Retinal pigment epithelial cell (primary cell): ENCODE results near the gene NEO1.
"Not testable (repeated sequence)": the region's sequence is repeated elsewhere in the genome, so short reads cannot be mapped to it uniquely, and the experiment has no call there.

Experiments
- DNase-seq: peaks from one replicate; pipeline ENCODE4 v3.0.0-alpha.2; 2010; ENCODE audit warnings: low read depth
- H3K4me3 ChIP-seq: 2 replicates; pipeline ENCODE4 v1.5.1; 2011; ENCODE audit warnings: mild to moderate bottlenecking, low read length, control low read depth, moderate library complexity
- TF ChIP-seq, protein P1 (sequence below): conservative IDR thresholded peaks from 2 replicates; pipeline ENCODE4 v1.5.1; 2011; ENCODE audit warnings: low read depth, low read length, control low read depth, inconsistent platforms

The NEO1 gene

DNA sequence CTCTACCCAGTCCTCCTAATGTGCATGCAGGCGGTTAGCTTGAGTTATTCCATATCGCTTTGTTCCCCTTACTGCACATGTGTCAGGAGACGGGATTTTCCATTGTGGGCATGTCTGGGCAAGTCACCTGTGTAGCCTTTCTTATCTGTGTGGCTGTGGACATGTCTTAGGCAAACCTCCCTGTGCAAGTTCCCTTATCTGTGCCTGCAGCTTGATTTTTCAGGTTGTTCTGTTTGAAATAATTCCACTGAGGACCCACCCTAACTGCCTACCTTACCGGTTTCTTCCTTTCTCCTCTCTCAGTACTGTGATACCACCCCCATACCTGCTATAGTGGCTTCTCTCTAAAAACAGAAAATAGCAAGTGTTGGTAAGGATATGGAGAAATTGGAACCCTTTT, 113.6 kb downstream of the NEO1 start:
- no peak overlapping the region for H3K4me3 ChIP-seq
- TF ChIP-seq, protein P1, sequence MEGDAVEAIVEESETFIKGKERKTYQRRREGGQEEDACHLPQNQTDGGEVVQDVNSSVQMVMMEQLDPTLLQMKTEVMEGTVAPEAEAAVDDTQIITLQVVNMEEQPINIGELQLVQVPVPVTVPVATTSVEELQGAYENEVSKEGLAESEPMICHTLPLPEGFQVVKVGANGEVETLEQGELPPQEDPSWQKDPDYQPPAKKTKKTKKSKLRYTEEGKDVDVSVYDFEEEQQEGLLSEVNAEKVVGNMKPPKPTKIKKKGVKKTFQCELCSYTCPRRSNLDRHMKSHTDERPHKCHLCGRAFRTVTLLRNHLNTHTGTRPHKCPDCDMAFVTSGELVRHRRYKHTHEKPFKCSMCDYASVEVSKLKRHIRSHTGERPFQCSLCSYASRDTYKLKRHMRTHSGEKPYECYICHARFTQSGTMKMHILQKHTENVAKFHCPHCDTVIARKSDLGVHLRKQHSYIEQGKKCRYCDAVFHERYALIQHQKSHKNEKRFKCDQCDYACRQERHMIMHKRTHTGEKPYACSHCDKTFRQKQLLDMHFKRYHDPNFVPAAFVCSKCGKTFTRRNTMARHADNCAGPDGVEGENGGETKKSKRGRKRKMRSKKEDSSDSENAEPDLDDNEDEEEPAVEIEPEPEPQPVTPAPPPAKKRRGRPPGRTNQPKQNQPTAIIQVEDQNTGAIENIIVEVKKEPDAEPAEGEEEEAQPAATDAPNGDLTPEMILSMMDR: no peak
- no peak for DNase-seq

DNA sequence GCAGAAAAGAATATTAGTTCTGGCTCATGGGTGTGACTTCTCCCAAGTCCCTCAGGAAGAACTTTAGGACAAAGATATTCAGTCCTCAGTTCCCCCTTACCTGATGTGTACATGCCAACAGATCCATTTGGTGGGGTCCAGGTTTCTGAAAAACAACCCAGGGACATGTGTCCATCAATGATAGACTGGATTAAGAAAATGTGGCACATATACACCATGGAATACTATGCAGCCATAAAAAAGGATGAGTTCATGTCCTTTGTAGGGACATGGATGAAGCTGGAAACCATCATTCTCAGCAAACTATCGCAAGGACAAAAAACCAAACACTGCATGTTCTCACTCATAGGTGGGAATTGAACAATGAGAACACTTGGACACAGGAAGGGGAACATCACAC, 114.4 kb downstream of the NEO1 start:
- not testable (repeated sequence) for DNase-seq, H3K4me3 ChIP-seq

DNA sequence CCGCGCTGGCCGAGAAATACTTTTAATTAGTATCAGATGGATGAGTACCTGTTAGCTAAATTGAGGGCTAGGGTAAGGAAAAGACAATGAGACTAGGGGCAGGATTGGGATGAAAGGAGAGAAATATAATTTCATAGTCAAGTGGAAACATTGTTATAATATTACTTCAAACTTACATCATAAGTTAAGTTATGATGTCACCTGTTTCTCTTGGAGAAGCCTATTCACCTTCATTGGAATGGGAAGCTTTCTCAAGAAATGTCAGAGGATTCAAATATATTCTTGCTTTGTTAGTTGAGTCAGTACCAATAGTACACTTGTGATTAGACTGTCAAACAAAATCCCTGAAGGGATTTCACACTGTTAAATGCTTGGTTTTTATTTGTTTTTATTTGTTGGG, 116.2 kb downstream of the NEO1 start:
- no peak for DNase-seq
- TF ChIP-seq, protein P1: no peak
- no peak overlapping the region for H3K4me3 ChIP-seq

DNA sequence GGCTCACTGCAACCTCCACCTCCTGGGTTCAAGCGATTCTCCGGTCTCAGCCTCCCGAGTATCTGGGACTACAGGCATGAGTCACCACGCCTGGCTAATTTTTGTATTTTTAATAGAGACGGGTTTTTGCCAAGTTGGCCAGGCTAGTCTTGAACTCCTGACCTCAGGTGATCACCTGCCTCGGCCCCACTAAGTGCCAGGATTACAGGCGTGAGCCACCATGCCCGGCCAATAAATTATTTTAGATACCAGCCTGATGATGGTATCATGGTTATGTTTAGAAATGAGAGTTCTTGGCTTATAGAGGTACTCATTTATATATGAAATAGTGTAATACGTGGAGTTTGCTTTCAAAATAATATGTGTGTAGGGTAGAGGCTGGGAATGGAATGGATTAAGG, 119.4 kb downstream of the NEO1 start:
- no peak overlapping the region for H3K4me3 ChIP-seq
- TF ChIP-seq, protein P1: no peak
- DNase-seq: no peak

DNA sequence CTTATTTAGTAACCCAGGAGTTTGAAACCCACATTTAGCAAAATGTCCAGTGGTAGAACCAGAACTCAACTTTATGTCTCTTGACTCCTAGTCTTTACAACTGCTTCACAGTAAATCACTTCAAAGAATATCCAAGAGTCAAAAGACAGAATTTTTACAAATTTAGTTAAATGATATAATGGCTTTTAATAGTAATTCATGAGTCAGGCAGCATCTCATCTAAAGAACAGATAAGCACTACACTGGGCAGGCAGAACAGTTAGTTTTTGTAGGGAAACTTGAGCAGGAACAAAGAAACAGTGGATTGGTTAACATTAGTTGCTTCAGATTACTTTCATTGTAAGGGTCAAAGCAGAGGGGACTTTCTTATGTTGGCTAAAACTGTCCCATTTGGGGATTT, 120.2 kb downstream of the NEO1 start:
- TF ChIP-seq, protein P1: no peak
- DNase-seq: no peak
- H3K4me3 ChIP-seq: no peak overlapping the region

DNA sequence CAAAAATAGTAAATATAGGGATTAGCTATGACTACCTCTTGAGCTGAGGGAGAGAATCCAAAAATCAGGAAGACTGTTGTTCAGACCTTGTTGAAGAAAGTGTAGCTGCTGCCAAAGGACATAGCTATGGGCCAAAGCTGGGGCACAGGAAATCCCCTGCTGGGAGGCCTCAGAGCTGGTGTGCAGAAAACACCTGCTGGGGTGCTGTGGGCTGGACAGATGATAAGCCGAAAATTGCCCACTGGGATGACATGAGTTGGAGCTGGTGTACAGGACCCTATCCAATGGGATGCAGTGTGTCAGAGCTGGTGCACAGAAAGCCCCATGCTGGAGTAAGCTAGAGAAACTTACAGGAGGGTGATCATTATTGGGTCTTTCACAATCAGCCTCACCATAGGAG, 121.9 kb downstream of the NEO1 start:
- TF ChIP-seq, protein P1: no peak
- no peak overlapping the region for H3K4me3 ChIP-seq
- DNase-seq: no peak

DNA sequence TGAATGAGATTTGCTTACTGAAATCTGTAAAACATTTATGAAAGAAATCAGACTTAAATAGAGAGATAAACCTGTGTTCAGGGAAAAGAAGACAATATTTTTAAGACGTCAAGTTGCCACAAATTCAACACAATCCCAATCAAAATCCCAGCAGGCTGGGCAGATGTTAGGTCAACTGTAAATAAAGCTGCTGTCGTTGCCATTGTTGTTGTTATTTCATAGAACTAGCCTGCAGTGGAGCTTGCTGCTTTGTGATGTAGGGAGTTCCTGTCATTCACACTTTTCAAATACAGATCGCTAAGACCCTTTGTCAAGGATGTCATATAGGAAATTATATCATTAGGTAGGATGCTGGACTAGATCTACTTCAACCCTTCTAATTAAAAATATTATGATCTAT, 123.1 kb downstream of the NEO1 start:
- H3K4me3 ChIP-seq: no peak overlapping the region
- TF ChIP-seq, protein P1: no peak
- no peak for DNase-seq

DNA sequence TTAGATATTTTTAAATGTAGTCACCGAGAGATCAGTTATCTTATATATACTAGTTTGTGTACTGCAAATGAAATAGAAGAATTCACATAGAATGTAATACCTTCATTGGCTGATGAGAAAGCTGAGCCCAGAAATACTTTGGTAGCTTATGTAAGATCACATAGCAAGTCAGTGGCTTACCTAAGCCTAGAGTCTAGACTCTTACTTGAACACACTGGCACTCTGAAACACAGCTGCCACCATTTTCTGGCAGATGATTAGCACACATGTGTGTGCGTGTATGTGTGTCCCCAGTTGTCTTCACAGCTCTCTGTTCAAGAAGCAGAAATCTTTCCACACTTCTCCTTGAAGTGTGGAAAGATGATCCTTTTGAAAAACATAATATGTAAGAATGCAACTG, 124.3 kb downstream of the NEO1 start:
- no peak for DNase-seq
- TF ChIP-seq, protein P1: no peak

More for the DNA sequence above, 124.3 kb downstream of the NEO1 start:
- no peak overlapping the region for H3K4me3 ChIP-seq
